ENCODE results near the gene PSMD2. TPM values are rescaled to one million over a fixed set of nuclear protein-coding genes. Genes with fewer than 3 reads are reported as not detected.

PSMD2 gene
- total RNA-seq, 1 experiment from 2014 or later, result 344 TPM

DNA sequence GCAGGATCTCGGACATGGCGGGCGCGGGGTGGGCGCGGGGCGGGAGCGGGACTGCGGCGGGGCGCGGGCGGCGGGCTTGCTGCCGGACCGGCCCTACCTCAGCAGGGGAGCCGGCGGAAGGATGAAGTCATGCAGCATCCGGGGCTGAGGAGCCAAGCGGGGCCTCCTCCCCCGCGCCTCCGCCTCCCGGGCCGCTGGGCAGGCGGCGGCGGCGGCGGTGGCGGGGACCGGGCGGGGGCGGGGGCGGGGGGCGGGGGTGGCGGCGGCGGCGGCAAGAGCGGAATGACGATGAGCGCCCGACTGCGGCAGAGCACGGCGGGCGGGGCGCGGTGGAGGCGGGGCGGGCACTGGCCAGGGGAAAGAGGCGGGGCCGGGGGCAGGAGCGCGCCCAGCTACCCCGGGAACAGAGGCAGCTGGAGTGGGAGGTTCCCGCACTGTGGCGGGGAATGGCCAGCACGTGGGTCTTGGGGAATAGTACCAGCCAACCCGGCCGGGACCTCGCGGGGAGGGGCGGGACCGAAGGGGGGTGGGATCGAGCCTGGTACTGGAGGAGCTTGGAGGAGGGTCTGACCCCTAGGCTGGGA lies 37.7 kb upstream of the PSMD2 start, which contains the start of gene CAMK2N2:
Gene CAMK2N2, minus strand, starts transcription at position 284 of the 584 bp plus-strand sequence. Its CDS starts 268 bp downstream, at position 16.
- no peak within 1 kb of the TSS for H2BK12ac ChIP-seq (ENCODE audit: insufficient read length, low read depth, low read length)

More for the DNA sequence above, 37.7 kb upstream of the PSMD2 start, which contains the start of gene CAMK2N2:
- Histone ChIP-seq H2BK20ac (ENCODE audit: low read depth, low read length, poor library complexity, severe bottlenecking) (no peak within 1 kb of the TSS), H3K4me2 (ENCODE audit: insufficient read depth, insufficient read length, low read length) (peak within 1 kb of the TSS; percentile 89), H3K23ac (ENCODE audit: insufficient read length, low read depth, low read length) (no peak within 1 kb of the TSS), H2BK5ac (ENCODE audit: insufficient read length, low read length) (no peak within 1 kb of the TSS), H3K4ac (ENCODE audit: low read depth, low read length) (no peak within 1 kb of the TSS), H2BK120ac (ENCODE audit: low read depth, low read length, poor library complexity, severe bottlenecking) (no peak within 1 kb of the TSS), H4K5ac (ENCODE audit: insufficient read length, low read depth, low read length) (no peak within 1 kb of the TSS), H2BK15ac (ENCODE audit: low read depth, low read length) (no peak within 1 kb of the TSS), H3K27ac (ENCODE audit: insufficient read length, low read depth, low read length) (no peak within 1 kb of the TSS), H3K56ac (ENCODE audit: insufficient read length, low read depth, low read length) (no peak within 1 kb of the TSS), H3K4me1 (ENCODE audit: insufficient read depth, low read length) (no peaks in the 10 kb centered on the region), H3K9me3 (ENCODE audit: control insufficient read depth, low read depth, low read length) (no peaks in the 10 kb centered on the region), H3K14ac (ENCODE audit: insufficient read depth, low read length) (no peak within 1 kb of the TSS), H3K23me2 (ENCODE audit: insufficient read length, low read depth, low read length, poor library complexity, severe bottlenecking) (peaks cover 21% of the 10 kb centered on the region), H3K27me3 (ENCODE audit: insufficient read depth, low read length) (peaks cover 14% of the 10 kb centered on the region; the same call in 1 of the 2 replicates), H3K18ac (ENCODE audit: insufficient read length, low read depth, low read length) (no peak within 1 kb of the TSS), H3K79me1 (ENCODE audit: insufficient read depth, low read depth, low read length, poor library complexity, severe bottlenecking) (no peaks in the 10 kb centered on the region), H2AK5ac (ENCODE audit: insufficient read length, low read length) (no peak within 1 kb of the TSS), H3T11ph (ENCODE audit: low read length) (no peak within 1 kb of the TSS), H2AFZ (ENCODE audit: low read length) (no peak within 1 kb of the TSS), H3K79me2 (ENCODE audit: insufficient read depth, low read length) (no peaks in the 10 kb centered on the region), H3K9ac (ENCODE audit: extremely low read depth, insufficient read length, low read length) (no peak within 1 kb of the TSS), H4K8ac (replicated peaks; ENCODE audit: insufficient read length, low read depth, low read length) (no peak within 1 kb of the TSS), H4K20me1 (ENCODE audit: control insufficient read depth, insufficient read depth, insufficient read length) (no peaks in the 10 kb centered on the region), H4K91ac (ENCODE audit: insufficient read length, low read depth, low read length) (no peak within 1 kb of the TSS)
- peaks cover 73% of the 10 kb centered on the region for H3K27me3 Mint-ChIP-seq (ENCODE audit: low read depth)
- peaks cover 0 to 8% (median 2%) of the 10 kb centered on the region in 3 experiments; a peak in 3 of 7 replicates for H3K36me3 Mint-ChIP-seq (ENCODE audit: insufficient read depth in 1 of 3, low read depth in 3 of 3)
- no peaks in the 10 kb centered on the region for H3K9me3 Mint-ChIP-seq
- peak within 1 kb of the TSS; percentile 81 to 86 for H3K4me3 Mint-ChIP-seq
- whole genome bisulfite sequencing (ENCODE audit: extremely low coverage, insufficient read length, low lambda C conversion rate), result no CpG with 5 or more reads among the region's 67 CpGs
- TF ChIP-seq, protein P1, sequence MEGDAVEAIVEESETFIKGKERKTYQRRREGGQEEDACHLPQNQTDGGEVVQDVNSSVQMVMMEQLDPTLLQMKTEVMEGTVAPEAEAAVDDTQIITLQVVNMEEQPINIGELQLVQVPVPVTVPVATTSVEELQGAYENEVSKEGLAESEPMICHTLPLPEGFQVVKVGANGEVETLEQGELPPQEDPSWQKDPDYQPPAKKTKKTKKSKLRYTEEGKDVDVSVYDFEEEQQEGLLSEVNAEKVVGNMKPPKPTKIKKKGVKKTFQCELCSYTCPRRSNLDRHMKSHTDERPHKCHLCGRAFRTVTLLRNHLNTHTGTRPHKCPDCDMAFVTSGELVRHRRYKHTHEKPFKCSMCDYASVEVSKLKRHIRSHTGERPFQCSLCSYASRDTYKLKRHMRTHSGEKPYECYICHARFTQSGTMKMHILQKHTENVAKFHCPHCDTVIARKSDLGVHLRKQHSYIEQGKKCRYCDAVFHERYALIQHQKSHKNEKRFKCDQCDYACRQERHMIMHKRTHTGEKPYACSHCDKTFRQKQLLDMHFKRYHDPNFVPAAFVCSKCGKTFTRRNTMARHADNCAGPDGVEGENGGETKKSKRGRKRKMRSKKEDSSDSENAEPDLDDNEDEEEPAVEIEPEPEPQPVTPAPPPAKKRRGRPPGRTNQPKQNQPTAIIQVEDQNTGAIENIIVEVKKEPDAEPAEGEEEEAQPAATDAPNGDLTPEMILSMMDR (conservative IDR thresholded peaks at IDR 0.05), result no peak
- H3K4me1 Mint-ChIP-seq, result peaks cover 18 to 19% of the 10 kb centered on the region in 2 experiments
- peak within 1 kb of the TSS in 2 of 3 experiments; percentile 12 to 77; a peak in 4 of 7 replicates for H3K27ac Mint-ChIP-seq
- peak; percentile 95 for DNase-seq
